ENCODE data around the gene PPP1R15A. TPM values are rescaled to one million over a fixed set of nuclear protein-coding genes. Genes with fewer than 3 reads are reported as not detected.
"Not testable (repeated sequence)": the region's sequence is repeated elsewhere in the genome, so short reads cannot be mapped to it uniquely, and the experiment has no call there.

The PPP1R15A gene
- total RNA-seq, 4 donors from 2014 or later: 19.3 to 41.6 (median 33.3) TPM

DNA sequence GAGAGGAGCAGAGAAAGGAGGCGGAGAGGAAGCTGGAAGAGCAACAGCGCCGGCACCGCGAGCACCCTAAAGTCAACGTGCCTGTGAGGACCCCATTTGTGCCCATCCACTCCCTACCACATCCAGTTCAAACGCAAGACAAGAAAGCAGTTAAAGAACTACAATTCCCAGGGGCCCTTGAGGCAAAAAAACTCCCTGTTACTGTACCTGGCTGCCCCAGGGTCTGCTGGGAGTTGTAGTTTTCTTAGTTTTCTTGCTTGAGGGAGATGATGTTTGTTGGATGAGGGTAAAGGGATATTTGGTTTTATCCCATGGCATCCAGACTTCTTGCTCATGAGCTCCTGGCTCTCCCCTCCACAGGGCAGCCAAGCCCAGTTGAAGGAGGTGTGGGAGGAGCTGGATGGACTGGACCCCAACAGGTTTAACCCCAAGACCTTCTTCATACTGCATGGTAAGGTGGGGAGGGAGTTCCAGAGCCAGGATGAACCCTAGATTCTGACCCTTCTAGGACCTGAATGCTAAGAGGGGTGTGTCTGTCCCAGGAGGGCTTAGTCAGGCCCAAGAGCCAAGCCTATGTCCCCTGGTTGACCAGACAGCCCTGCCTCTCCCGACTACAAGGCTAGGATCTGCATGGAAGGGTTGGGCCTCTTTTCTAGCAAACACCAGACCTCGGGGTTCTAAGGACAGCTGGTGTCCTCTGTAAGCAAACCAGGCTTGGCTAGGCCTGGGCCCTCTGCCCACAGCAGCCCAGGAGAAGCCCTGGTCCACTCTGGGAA lies 41.1 kb downstream of the PPP1R15A start:
- Histone ChIP-seq H3K9me3 (no peaks in the 10 kb centered on the region), H3K36me3 (peaks cover 13 to 100% (median 66%) of the 10 kb centered on the region in 3 donors), H3K27ac (no peak overlapping the region), H3K27me3 (no peaks in the 10 kb centered on the region), H3K4me1 (no peaks in the 10 kb centered on the region), H3K4me3 (no peak overlapping the region)
- DNase-seq: no peak
- WGBS, 2 donors: 90 to 97% methylated on average over 7 to 8 of the region's 9 CpGs
- intact Hi-C loops (cut with DNase I): no loop called here
- no peak for TF ChIP-seq POLR2A (IDR thresholded peaks at IDR 0.05)
- TF ChIP-seq, protein P1, sequence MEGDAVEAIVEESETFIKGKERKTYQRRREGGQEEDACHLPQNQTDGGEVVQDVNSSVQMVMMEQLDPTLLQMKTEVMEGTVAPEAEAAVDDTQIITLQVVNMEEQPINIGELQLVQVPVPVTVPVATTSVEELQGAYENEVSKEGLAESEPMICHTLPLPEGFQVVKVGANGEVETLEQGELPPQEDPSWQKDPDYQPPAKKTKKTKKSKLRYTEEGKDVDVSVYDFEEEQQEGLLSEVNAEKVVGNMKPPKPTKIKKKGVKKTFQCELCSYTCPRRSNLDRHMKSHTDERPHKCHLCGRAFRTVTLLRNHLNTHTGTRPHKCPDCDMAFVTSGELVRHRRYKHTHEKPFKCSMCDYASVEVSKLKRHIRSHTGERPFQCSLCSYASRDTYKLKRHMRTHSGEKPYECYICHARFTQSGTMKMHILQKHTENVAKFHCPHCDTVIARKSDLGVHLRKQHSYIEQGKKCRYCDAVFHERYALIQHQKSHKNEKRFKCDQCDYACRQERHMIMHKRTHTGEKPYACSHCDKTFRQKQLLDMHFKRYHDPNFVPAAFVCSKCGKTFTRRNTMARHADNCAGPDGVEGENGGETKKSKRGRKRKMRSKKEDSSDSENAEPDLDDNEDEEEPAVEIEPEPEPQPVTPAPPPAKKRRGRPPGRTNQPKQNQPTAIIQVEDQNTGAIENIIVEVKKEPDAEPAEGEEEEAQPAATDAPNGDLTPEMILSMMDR (IDR thresholded peaks at IDR 0.05): no peak

DNA sequence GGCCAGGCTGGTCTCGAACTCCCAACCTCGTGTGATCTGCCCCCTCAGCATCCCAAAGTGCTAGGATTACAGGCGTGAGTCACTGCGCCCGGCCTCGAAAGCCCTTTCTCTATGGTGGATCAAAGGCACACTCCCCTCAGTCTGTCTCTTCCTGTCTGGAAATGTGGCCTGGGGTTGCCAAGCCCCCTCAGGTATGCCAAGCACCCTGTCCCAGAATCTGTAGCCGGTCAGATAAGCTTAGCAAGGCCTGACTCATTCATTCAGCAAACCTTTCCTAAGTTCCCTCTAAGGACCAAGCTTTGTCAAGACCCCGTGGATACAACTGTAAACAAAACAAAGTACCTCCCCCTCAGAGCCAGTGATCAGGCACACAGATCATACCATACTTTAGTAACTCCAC lies 42.0 kb downstream of the PPP1R15A start:
- TF ChIP-seq, protein P1 (IDR thresholded peaks at IDR 0.05): no peak
- TF ChIP-seq POLR2A (IDR thresholded peaks at IDR 0.05): no peak
- DNase-seq: no peak
- Histone ChIP-seq H3K4me1 (no peaks in the 10 kb centered on the region), H3K4me3 (no peak overlapping the region), H3K36me3 (peaks cover 18 to 100% (median 65%) of the 10 kb centered on the region in 3 donors), H3K27me3 (no peaks in the 10 kb centered on the region), H3K9me3 (no peaks in the 10 kb centered on the region), H3K27ac (no peak overlapping the region)
- 91% methylated on average over 4 of the region's 8 CpGs; no CpG with 5 or more reads in 1 of the 2 donors for WGBS, 2 donors
- intact Hi-C loops (cut with DNase I): no loop called here

DNA sequence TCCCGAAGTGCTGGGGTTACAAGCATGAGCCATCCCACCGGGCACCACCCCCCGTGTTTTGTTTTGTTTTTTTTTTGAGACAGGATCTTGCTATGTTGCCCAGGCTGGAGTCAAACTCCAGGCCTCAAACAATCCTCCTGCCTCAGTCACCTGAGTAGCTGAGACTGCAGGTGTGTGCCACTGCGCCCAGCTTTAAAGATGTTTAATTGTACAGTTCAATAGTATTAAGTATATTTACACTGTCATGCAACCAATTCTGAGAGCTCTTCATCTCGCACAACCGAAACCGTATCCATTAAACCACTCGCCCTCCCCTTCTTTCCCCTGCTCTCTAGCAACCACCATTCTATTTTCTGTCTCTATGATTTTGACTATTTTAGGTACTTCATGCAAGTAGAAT lies 43.5 kb downstream of the PPP1R15A start:
- 76 to 79% methylated on average over 8 of the region's 8 CpGs for WGBS, 2 donors
- Histone ChIP-seq H3K9me3 (no peaks in the 10 kb centered on the region), H3K4me1 (no peaks in the 10 kb centered on the region), H3K27me3 (no peaks in the 10 kb centered on the region), H3K4me3 (no peak overlapping the region), H3K36me3 (peaks cover 20 to 100% (median 55%) of the 10 kb centered on the region in 3 donors), H3K27ac (no peak overlapping the region)
- TF ChIP-seq, protein P1 (IDR thresholded peaks at IDR 0.05): no peak
- TF ChIP-seq POLR2A (IDR thresholded peaks at IDR 0.05): no peak
- intact Hi-C loops (cut with DNase I): no loop called here
- DNase-seq: no peak

DNA sequence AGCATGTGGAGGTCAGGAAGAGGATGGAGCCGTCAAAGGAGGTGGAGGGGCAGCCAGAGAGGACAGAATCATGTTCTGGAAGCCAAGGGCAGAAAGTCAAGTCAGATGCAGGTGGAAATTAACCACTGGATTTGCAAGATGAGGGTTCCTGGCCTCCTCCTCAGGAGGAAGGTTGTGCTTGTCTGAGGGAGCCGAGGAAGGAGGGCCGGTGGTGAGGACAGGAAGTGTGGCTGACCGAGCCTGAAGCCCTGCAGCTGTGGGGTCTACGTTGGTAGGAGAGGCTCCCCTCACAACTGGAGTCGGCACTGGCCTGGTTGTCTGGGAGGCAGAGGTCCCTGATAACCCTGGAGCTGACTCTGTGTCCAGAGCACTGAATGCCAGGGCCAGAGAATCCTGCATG lies 45.9 kb downstream of the PPP1R15A start:
- H3K4me3 ChIP-seq: no peak overlapping the region
- no peaks in the 10 kb centered on the region for H3K27me3 ChIP-seq
- H3K4me1 ChIP-seq: no peaks in the 10 kb centered on the region
- 64 to 83% methylated on average over 6 of the region's 6 CpGs for WGBS, 2 donors
- TF ChIP-seq, protein P1 (IDR thresholded peaks at IDR 0.05): no peak
- no peak for TF ChIP-seq POLR2A (IDR thresholded peaks at IDR 0.05)
- no peak overlapping the region for H3K27ac ChIP-seq
- no peaks in the 10 kb centered on the region for H3K9me3 ChIP-seq
- intact Hi-C loops (cut with DNase I): no loop called here
- DNase-seq: no peak
- H3K36me3 ChIP-seq: peaks cover 34 to 100% (median 40%) of the 10 kb centered on the region in 3 donors

DNA sequence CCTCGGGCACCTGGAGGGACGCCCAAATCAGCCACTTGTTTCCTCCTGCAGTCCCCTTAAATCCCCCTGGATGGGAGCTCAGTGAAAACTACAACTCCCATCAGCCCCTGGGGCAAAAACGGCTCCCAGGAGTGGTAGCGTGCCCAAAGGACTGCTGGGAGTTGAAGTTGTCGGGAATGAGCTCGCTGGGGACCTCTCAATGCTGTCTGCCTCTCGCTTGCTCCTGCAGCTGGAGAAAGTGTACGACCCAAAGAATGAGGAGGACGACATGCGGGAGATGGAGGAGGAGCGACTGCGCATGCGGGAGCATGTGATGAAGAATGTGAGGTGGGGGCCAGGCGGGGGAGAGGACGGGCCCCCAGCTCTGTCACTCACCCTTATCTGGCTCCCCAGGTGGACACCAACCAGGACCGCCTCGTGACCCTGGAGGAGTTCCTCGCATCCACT lies 46.6 kb downstream of the PPP1R15A start:
- Histone ChIP-seq H3K9me3 (no peaks in the 10 kb centered on the region), H3K27me3 (no peaks in the 10 kb centered on the region), H3K4me1 (no peaks in the 10 kb centered on the region), H3K4me3 (no peak overlapping the region), H3K27ac (no peak overlapping the region), H3K36me3 (peaks cover 32 to 100% (median 33%) of the 10 kb centered on the region in 3 donors)
- no peak for DNase-seq
- no peak for TF ChIP-seq POLR2A (IDR thresholded peaks at IDR 0.05)
- TF ChIP-seq, protein P1 (IDR thresholded peaks at IDR 0.05): no peak
- intact Hi-C loops (cut with DNase I): no loop called here
- WGBS, 2 donors: 88 to 91% methylated on average over 14 to 16 of the region's 18 CpGs

DNA sequence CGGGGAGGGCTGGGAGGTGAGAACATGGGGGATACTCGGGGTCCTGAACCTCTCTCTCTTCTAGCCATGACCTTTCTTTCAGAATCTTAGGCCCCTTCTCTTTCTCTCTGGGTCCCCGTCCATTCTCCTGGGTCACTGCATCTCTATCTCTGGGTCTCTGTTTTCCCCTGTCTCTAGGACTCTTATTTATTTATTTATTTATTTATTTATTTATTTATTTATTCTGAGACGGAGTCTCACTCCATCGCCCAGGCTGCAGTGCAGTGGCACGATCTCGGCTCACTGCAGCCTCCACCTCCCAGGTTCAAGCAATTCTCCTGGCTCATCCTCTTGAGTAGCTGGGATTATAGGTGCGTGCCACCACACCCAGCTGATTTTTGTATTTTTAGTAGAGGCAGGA lies 47.0 kb downstream of the PPP1R15A start:
- peaks cover 28 to 97% (median 29%) of the 10 kb centered on the region in 3 donors for H3K36me3 ChIP-seq
- H3K4me1 ChIP-seq; H3K4me3 ChIP-seq; DNase-seq; H3K9me3 ChIP-seq; intact Hi-C loops (cut with DNase I); H3K27ac ChIP-seq; H3K27me3 ChIP-seq: not testable (repeated sequence)
- 92 to 93% methylated on average over 6 to 8 of the region's 8 CpGs for WGBS, 2 donors
